Adipocyte (in vitro differentiated cells): ENCODE measurements around the gene SLC6A20.
A peak's percentile ranks its signal among the peaks of the same experiment; 100 is the strongest.

ENCODE experiments used
- DNase-seq: peaks from one replicate; pipeline ENCODE4 v3.0.0-alpha.2; 2015; ENCODE audit warnings: low read depth
- H3K27me3 ChIP-seq: replicated peaks from 2 replicates; pipeline ENCODE4 v1.7.0; 2013; ENCODE audit warnings: mild to moderate bottlenecking, low read length, moderate library complexity; ENCODE audit not compliant: control insufficient read depth, insufficient read depth
- H3K36me3 ChIP-seq: 2 replicates; pipeline ENCODE4 v1.7.0; 2013; ENCODE audit warnings: low read length, mild to moderate bottlenecking, moderate library complexity; ENCODE audit not compliant: control insufficient read depth, insufficient read depth, severe bottlenecking
- H3K4me1 ChIP-seq: 2 replicates; pipeline ENCODE4 v1.7.0; 2013; ENCODE audit warnings: mild to moderate bottlenecking, low read length, moderate library complexity; ENCODE audit not compliant: control insufficient read depth, insufficient read depth
- H3K4me3 ChIP-seq: 2 replicates; pipeline ENCODE4 v1.7.0; 2013; ENCODE audit warnings: mild to moderate bottlenecking, low read length, moderate library complexity
- H3K9ac ChIP-seq: 2 replicates; pipeline ENCODE4 v1.7.0; 2013; ENCODE audit warnings: mild to moderate bottlenecking, low read length, moderate library complexity
- H3K9me3 ChIP-seq: 2 replicates; pipeline ENCODE4 v1.7.0; 2013; ENCODE audit warnings: mild to moderate bottlenecking, low read length, moderate library complexity; ENCODE audit not compliant: control insufficient read depth

Gene SLC6A20, protein sequence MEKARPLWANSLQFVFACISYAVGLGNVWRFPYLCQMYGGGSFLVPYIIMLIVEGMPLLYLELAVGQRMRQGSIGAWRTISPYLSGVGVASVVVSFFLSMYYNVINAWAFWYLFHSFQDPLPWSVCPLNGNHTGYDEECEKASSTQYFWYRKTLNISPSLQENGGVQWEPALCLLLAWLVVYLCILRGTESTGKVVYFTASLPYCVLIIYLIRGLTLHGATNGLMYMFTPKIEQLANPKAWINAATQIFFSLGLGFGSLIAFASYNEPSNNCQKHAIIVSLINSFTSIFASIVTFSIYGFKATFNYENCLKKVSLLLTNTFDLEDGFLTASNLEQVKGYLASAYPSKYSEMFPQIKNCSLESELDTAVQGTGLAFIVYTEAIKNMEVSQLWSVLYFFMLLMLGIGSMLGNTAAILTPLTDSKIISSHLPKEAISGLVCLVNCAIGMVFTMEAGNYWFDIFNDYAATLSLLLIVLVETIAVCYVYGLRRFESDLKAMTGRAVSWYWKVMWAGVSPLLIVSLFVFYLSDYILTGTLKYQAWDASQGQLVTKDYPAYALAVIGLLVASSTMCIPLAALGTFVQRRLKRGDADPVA

GRCh38 chr3:45795882-45796765, at the start of gene SLC6A20:
Gene SLC6A20 (minus strand): TSS chr3:45796536. CDS start chr3:45796419, 117 bp downstream.
- DNase-seq = peak; percentile 8
- Histone ChIP-seq H3K36me3 (no peaks in the 10 kb centered on the region), H3K27me3 (peaks cover 84% of the 10 kb centered on the region), H3K9ac (no peak within 1 kb of the TSS), H3K9me3 (peaks cover 3% of the 10 kb centered on the region), H3K4me3 (peak within 1 kb of the TSS; percentile 65), H3K4me1 (peaks cover 10% of the 10 kb centered on the region)

- H3K27me3 ChIP-seq = peaks cover 22% of the 10 kb centered on the region
Observed at GRCh38 chr3:45844616-45845015, 48.3 kb upstream of the SLC6A20 start.

DNA sequence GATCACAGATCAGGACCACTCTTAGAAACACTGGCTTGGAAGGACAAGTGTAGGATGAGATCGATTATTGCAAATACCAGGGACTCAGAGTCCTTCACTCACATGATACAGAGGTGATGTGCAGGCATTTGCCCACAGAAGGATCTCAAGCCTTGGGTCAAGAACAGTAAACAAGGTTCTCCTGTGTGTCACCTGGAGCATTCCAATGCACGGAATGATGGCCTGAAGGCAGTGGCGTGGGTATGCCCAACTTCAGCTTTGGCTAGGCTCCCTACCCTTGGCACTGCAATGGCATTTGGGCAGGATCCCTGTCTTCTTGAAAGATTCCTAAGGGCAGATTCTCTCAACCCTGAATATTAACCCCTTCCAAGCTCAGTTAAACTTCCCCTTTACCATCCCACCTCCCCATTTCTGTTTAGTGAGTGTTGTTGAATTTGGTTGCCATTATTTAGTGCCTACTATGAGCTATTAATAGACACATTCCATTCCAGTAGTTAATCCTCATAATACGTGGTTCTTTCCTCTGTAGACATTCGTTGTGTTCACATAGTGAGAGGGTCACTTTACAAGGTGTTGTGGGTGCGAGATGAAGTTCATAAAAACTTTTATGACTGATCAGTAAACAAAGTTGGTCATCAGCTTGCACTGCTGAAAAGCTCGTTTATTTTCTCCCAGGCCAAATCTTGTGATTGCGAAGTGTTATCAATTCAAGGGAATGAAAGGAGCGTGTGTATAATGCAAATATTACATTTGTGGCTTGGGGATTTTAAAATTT, 46.7 kb upstream of the SLC6A20 start:
- no peak overlapping the region for H3K4me3 ChIP-seq
- H3K9ac ChIP-seq = no peak overlapping the region
- H3K27me3 ChIP-seq = peaks cover 14% of the 10 kb centered on the region
- no peak for DNase-seq
- no peaks in the 10 kb centered on the region for H3K9me3 ChIP-seq
- H3K4me1 ChIP-seq = peaks cover 13% of the 10 kb centered on the region
- no peaks in the 10 kb centered on the region for H3K36me3 ChIP-seq

More at GRCh38 chr3:45844616-45845015, 48.3 kb upstream of the SLC6A20 start:
- no peak for DNase-seq
- no peaks in the 10 kb centered on the region for H3K9me3 ChIP-seq
- no peak overlapping the region for H3K4me3 ChIP-seq
- H3K36me3 ChIP-seq = no peaks in the 10 kb centered on the region
- peaks cover 8% of the 10 kb centered on the region for H3K4me1 ChIP-seq
- H3K9ac ChIP-seq = no peak overlapping the region

DNA sequence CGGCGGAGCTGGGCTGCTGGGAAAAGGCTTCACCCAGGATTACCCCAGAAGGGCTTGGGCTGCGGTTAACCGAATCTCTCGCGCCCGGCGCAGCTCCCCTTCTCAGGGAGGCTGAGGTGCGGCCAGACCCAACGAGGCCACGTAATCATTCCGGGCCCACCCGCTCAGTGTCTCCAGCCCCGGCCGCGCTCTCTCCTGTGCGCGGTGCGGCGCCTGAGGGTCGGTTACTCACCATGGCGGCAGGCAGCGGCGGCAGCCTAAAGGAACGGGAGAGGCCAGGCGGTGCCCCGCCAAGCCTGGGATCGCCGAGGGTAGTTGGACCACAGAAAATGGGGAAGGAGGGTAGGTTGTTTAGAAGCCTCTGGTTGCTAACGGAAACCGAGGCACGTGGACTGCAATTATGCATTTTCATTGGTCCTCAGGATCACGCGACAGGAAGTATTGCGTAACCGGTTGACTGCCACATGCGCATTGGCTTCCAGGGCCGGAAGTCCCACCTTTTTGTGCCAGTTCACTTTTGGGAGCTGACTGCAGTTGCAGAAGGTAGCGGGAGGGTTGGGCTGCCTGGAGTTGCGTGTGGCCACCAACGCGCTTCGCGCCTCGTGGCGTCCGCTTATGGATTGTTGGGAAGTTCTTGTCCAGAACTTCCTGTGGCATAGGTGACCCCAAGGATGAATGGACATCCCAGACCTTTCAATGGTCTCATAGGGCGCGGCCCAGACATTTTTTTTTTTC, 45.6 kb upstream of the SLC6A20 start, which contains the start of gene LZTFL1:
Gene LZTFL1 (minus strand): TSS at position 363 of the 735 bp plus-strand sequence. CDS start 128 bp downstream, at position 235.
- Histone ChIP-seq H3K9ac (peak within 1 kb of the TSS; percentile 84), H3K9me3 (no peaks in the 10 kb centered on the region), H3K4me3 (peak within 1 kb of the TSS; percentile 88), H3K27me3 (peaks cover 10% of the 10 kb centered on the region), H3K36me3 (no peaks in the 10 kb centered on the region), H3K4me1 (peaks cover 13% of the 10 kb centered on the region)
- DNase-seq = peak; percentile 98

DNA sequence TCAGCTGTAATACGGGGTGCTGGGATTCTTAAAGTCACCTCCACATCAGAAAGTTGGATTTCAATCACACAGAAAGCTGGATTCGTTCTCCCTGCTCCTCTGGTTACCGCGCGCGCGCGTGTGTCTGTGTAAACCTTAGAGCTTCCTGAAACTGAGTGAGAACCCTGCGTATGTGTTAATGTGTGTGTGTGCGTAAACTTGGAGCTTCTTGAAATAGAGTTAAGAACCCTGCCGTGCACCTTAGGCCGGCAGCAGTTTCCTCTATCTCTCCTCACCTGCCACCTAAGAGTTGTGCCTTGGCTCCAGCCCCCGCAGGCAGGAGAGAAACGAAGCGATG, 45.1 kb upstream of the SLC6A20 start:
- Histone ChIP-seq H3K4me1 (peaks cover 13% of the 10 kb centered on the region), H3K4me3 (peak overlapping the region; percentile 88), H3K9me3 (no peaks in the 10 kb centered on the region), H3K27me3 (peaks cover 8% of the 10 kb centered on the region), H3K9ac (peak overlapping the region; percentile 84), H3K36me3 (peaks cover 5% of the 10 kb centered on the region)
- DNase-seq = peak; percentile 69

GRCh38 chr3:45838466-45838865, 42.1 kb upstream of the SLC6A20 start:
- Histone ChIP-seq H3K9me3 (no peaks in the 10 kb centered on the region), H3K27me3 (no peaks in the 10 kb centered on the region), H3K4me3 (no peak overlapping the region), H3K36me3 (peaks cover 29% of the 10 kb centered on the region), H3K9ac (no peak overlapping the region), H3K4me1 (peaks cover 13% of the 10 kb centered on the region)
- no peak for DNase-seq

DNA sequence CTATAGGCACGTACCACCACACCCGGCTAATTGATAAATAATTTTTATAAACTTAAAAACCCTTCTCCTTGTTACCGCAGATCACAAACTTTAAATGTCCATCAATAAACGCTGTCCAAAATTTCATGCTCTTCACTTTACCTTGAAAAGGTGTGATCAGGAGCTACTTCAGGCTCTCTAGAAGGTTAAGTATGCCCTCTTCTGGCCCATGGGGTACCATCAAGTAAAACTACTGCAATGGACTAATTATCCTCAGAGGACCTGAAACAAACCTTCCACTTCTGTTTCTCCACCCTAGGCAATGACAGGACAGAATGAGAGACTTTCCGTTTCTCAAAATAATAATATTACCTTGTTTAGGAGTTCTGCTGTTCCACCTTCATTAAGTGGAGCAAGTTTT, 36.4 kb upstream of the SLC6A20 start:
- Histone ChIP-seq H3K4me1 (no peaks in the 10 kb centered on the region), H3K36me3 (peaks cover 79% of the 10 kb centered on the region), H3K4me3 (no peak overlapping the region), H3K27me3 (no peaks in the 10 kb centered on the region), H3K9ac (no peak overlapping the region), H3K9me3 (no peaks in the 10 kb centered on the region)
- no peak for DNase-seq

GRCh38 chr3:45830121-45830520, 33.8 kb upstream of the SLC6A20 start:
- Histone ChIP-seq H3K4me1 (no peaks in the 10 kb centered on the region), H3K36me3 (peaks cover 88% of the 10 kb centered on the region), H3K27me3 (no peaks in the 10 kb centered on the region), H3K9ac (no peak overlapping the region), H3K9me3 (no peaks in the 10 kb centered on the region), H3K4me3 (no peak overlapping the region)
- DNase-seq = no peak

- H3K4me1 ChIP-seq = no peaks in the 10 kb centered on the region
- H3K27me3 ChIP-seq = no peaks in the 10 kb centered on the region
- no peak overlapping the region for H3K9ac ChIP-seq
- H3K36me3 ChIP-seq = peaks cover 76% of the 10 kb centered on the region
- H3K9me3 ChIP-seq = no peaks in the 10 kb centered on the region
- H3K4me3 ChIP-seq = no peak overlapping the region
- no peak for DNase-seq
Observed at GRCh38 chr3:45826908-45827307, 30.6 kb upstream of the SLC6A20 start.

- no peaks in the 10 kb centered on the region for H3K4me1 ChIP-seq
- H3K4me3 ChIP-seq = no peak overlapping the region
- DNase-seq = no peak
- H3K36me3 ChIP-seq = peaks cover 72% of the 10 kb centered on the region
- H3K9ac ChIP-seq = no peak overlapping the region
- H3K27me3 ChIP-seq = no peaks in the 10 kb centered on the region
- no peaks in the 10 kb centered on the region for H3K9me3 ChIP-seq
Observed at GRCh38 chr3:45826321-45826720, 30.0 kb upstream of the SLC6A20 start.
